ENCODE data around the gene IRF1. TPM values are rescaled to one million over a fixed set of nuclear protein-coding genes. Genes with fewer than 3 reads are reported as not detected.
"Not testable (repeated sequence)": the region's sequence is repeated elsewhere in the genome, so short reads cannot be mapped to it uniquely, and the experiment has no call there.

IRF1 gene
- total RNA-seq, 2 experiments from 2014 or later = 231 to 239 TPM

DNA sequence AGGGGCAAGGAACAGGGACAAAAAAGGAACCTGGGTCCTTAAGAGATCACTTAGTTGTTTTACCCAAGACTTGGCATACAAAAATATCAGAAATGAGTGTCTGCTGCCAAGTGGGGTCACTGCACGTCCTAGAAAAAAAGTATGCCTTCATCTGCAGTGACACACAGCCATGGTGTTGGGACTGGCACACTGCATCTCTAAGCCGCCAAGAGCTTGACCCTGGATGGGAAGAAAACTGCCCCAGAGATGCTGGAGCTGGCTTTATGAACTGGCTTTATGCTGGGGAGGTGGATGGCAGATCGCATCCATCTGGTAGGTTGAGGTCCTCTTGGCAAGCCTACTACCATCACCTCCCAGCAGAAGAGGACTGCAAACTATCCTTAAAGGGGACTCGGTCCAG, 51.7 kb downstream of the IRF1 start:
- peaks cover 61% of the 10 kb centered on the region for H3K36me3 Mint-ChIP-seq (ENCODE audit: low read depth)
- H3K4me1 Mint-ChIP-seq = peaks cover 85% of the 10 kb centered on the region
- H3K4me3 Mint-ChIP-seq = no peak overlapping the region
- CTCF ChIA-PET = interaction anchor here (0.8 to 5.3 kb wide), 9 partner anchors 9 to 57 kb away, joined by 3 to 44 read pairs (median 5); partner anchors contain the start of gene IRF1
- H3K27me3 Mint-ChIP-seq = no peaks in the 10 kb centered on the region
- POLR2A ChIA-PET = interaction anchor here (0.6 to 7.1 kb wide), 11 partner anchors 9 to 51 kb away, joined by 3 to 85 read pairs (median 7); partner anchors contain the start of gene IRF1
- peak overlapping the region; percentile 74 for H3K27ac Mint-ChIP-seq
- no peaks in the 10 kb centered on the region for H3K9me3 Mint-ChIP-seq
- DNase-seq = no peak

DNA sequence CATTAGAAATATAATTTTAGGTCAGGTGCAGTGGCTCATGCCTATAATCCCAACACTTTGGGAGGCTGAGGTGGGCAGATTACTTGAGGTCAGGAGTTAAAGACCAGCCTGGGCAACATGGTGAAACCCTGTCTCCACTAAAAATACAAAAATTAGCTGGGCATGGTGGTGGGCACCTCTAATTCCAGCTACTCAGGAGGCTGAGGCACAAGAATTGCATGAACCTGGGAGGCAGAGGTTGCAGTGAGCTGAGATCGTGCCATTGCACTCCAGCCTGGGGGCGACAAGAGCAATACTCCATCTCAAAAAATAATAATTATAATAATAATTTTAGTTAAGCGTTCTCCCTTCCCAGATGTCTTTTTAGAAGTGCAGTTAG, 52.3 kb downstream of the IRF1 start:
- H3K36me3 Mint-ChIP-seq (ENCODE audit: low read depth) = peaks cover 57% of the 10 kb centered on the region
- CTCF ChIA-PET = interaction anchor here (0.8 to 5.3 kb wide), 12 partner anchors 12 to 58 kb away, joined by 3 to 44 read pairs (median 5); partner anchors contain the start of gene IRF1

DNA sequence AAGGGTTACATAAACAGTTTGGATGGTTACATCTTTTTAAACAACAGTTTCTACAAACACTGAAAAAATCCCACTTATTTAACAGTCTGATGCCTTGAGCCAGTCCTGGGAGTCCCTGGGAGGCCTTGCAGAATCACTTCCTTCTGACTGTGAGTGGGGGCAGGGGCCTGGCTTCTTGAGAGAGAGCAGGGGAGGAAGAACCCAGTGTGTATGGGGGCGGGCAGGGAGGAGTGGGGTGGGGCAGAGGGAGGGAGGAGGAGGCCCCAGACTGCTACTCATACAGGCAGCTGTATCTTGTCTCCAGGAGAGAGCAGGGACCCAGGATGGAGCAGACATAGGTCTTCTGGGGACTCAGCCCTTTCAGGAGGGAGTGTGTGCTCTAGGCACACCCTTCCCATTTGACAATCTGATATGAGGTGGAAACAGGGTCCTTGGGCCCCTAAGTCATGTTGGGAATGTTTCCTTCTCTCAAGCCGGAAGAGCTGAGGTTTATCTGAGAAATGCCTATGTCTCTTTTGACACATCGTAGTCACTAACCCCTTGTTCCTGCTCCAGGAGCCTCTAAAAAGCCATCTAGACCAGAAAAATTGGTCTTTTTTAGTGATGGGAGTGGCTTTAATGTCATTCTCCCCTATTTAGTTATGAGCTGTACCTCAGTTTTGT, 52.8 kb downstream of the IRF1 start:
- Mint-ChIP-seq H3K27ac (peak overlapping the region; percentile 87), H3K4me1 (peaks cover 82% of the 10 kb centered on the region), H3K9me3 (no peaks in the 10 kb centered on the region), H3K27me3 (no peaks in the 10 kb centered on the region), H3K4me3 (peak overlapping the region; percentile 54), H3K36me3 (ENCODE audit: low read depth) (peaks cover 57% of the 10 kb centered on the region)
- peak; percentile 72 for DNase-seq
- POLR2A ChIA-PET = interaction anchor here (0.9 to 7.1 kb wide), 15 partner anchors 10 to 58 kb away, joined by 3 to 85 read pairs (median 6); partner anchors contain the start of gene IRF1
- CTCF ChIA-PET = interaction anchor here (0.8 to 5.3 kb wide), 12 partner anchors 11 to 59 kb away, joined by 3 to 44 read pairs (median 5); partner anchors contain the start of gene IRF1

More for the DNA sequence above, 52.3 kb downstream of the IRF1 start:
- POLR2A ChIA-PET = interaction anchor here (0.9 to 7.1 kb wide), 14 partner anchors 10 to 52 kb away, joined by 3 to 85 read pairs (median 6); partner anchors contain the start of gene IRF1
- H3K4me3 Mint-ChIP-seq = peak overlapping the region; percentile 54
- H3K27ac Mint-ChIP-seq = peak overlapping the region; percentile 87
- DNase-seq, H3K9me3 Mint-ChIP-seq, H3K27me3 Mint-ChIP-seq: not testable (repeated sequence)
- H3K4me1 Mint-ChIP-seq = peaks cover 82% of the 10 kb centered on the region

DNA sequence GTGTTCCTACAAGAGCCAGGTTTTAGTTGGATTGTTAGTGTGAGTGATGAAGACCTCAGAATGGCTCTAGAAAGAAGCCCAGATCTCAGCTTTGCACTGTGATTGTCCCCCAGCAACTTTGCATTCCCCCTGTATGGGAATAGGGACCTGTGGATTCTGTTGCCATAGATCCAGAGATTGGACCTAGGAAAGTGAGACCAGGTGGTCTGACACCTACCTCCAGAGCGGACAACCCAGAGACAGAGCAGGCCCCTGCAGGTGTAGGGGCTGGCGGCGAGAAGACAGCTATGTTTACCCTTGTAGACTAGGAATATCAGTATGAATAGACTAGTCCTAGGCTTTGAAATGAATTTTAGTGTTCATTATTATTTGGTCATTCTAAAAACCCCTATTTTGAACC, 53.6 kb downstream of the IRF1 start:
- Mint-ChIP-seq H3K4me1 (peaks cover 82% of the 10 kb centered on the region), H3K4me3 (peak overlapping the region; percentile 54), H3K27me3 (no peaks in the 10 kb centered on the region), H3K27ac (peak overlapping the region; percentile 87), H3K9me3 (no peaks in the 10 kb centered on the region), H3K36me3 (ENCODE audit: low read depth) (peaks cover 58% of the 10 kb centered on the region)
- ChIA-PET POLR2A (interaction anchor here (1.0 to 7.1 kb wide), 10 partner anchors 10 to 59 kb away, joined by 4 to 85 read pairs (median 8); partner anchors contain the start of gene IRF1), CTCF (interaction anchor here (1.0 to 5.3 kb wide), 4 partner anchors 10 to 54 kb away, joined by 3 to 44 read pairs (median 6); partner anchors contain the start of gene IRF1)
- DNase-seq = no peak

DNA sequence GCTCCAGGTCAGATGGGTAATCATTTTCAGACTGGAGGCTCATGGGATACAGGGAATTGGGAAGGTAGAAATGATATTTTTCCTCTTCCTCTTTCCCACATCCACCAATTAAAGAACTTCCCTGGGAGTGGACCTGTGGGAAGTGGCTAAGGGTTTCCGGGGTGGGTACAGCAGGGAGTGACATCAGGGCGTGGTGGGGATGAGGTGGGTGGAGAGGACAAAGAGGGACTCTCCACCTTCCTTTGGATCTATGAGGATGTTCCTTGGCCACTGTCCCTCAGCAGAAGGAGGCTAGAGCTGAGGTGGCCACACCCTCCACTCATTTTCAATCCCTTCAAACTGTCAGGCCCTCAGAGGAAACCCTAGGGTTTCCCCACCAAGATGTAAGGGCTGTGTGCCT, 54.7 kb downstream of the IRF1 start:
- no peaks in the 10 kb centered on the region for H3K9me3 Mint-ChIP-seq
- CTCF ChIA-PET = interaction anchor here (1.0 to 5.3 kb wide), 3 partner anchors 9 to 55 kb away, joined by 3 to 44 read pairs (median 4); partner anchors contain the start of gene IRF1
- H3K4me1 Mint-ChIP-seq = peaks cover 86% of the 10 kb centered on the region

DNA sequence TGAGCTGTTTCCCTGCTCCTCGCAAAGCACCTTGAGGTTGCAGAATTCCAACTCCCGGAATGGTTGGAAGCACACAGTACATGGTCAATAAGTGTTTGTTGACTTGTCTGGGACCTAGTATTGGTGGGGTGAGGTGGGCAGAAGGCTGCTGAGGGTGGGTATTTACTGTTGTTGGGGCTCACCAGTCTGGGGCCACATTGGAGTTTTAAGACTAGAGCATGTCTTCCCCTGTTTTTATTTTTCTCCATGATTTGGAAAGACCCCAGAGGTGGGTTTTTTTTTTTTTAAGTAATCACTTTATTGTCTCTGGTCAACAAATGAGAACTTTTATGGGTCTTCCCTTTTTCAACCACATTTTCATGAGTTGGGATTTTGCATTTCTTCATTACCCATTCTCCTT, 55.1 kb downstream of the IRF1 start:
- DNase-seq = no peak
- CTCF ChIA-PET = interaction anchor here (5.3 kb wide), 1 partner anchor 9 kb away, joined by 44 read pairs; no protein-coding TSS in a partner anchor

More for the DNA sequence above, 54.7 kb downstream of the IRF1 start:
- Mint-ChIP-seq H3K36me3 (ENCODE audit: low read depth) (peaks cover 60% of the 10 kb centered on the region), H3K4me3 (no peak overlapping the region), H3K27me3 (no peaks in the 10 kb centered on the region), H3K27ac (peak overlapping the region; percentile 18)
- POLR2A ChIA-PET = interaction anchor here (1.0 to 7.1 kb wide), 9 partner anchors 9 to 60 kb away, joined by 3 to 85 read pairs (median 10); partner anchors contain the start of gene IRF1
- no peak for DNase-seq

DNA sequence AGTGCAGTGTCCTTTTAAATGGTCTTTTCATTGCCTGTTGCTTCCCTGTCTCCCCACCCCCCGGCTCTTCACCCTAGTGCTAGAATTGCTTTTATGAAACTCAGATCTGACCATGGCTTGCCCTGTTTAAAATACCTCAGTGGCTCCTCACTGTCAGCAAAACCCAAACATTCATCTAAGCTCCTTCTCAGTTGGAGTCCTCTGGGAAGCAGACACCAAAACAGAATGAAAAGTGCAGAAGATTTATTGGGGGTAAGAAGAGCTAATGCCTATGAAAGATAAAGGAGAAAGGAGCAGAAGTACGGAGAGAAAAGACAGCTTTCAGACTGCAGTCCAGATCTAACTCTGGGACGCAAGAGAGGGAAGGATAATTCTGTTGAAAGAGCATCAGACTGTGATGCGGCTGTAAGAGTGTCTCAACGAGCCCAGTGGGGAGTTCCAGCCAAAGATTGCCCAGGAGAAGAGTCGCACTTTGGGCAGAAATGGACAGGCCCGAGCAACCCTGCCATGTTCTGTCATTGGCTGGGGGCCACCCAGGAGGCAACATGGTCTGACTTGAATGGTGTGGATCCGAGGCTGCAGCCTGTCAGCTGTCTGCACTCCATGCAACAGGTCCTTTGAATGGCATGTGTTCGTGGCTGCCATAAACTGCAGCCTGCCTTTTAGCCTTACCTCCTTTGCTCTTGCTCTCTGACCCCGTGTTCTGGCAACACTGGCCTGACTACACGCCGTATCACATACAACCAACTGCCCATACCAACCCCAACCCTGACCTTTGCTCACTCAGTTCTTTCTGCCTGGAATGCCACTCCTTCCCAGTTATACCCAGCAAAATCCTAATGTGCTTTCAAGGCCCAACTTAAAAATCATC, 55.9 kb downstream of the IRF1 start:
- Mint-ChIP-seq H3K36me3 (ENCODE audit: low read depth) (peaks cover 65% of the 10 kb centered on the region), H3K4me3 (no peak overlapping the region), H3K27me3 (no peaks in the 10 kb centered on the region), H3K27ac (peak overlapping the region; percentile 28), H3K9me3 (no peaks in the 10 kb centered on the region), H3K4me1 (peaks cover 89% of the 10 kb centered on the region)
- ChIA-PET CTCF (interaction anchor here (5.3 kb wide), 1 partner anchor 8 kb away, joined by 44 read pairs; no protein-coding TSS in a partner anchor), POLR2A (interaction anchor here (1.0 to 7.1 kb wide), 5 partner anchors 8 to 56 kb away, joined by 3 to 85 read pairs (median 5); partner anchors contain the start of gene IRF1)
- DNase-seq = no peak

More for the DNA sequence above, 55.1 kb downstream of the IRF1 start:
- no peak overlapping the region for H3K4me3 Mint-ChIP-seq
- H3K9me3 Mint-ChIP-seq = no peaks in the 10 kb centered on the region
- POLR2A ChIA-PET = interaction anchor here (1.1 to 7.1 kb wide), 7 partner anchors 9 to 60 kb away, joined by 3 to 85 read pairs (median 10); no protein-coding TSS in a partner anchor
- no peaks in the 10 kb centered on the region for H3K27me3 Mint-ChIP-seq
- no peak overlapping the region for H3K27ac Mint-ChIP-seq
- peaks cover 88% of the 10 kb centered on the region for H3K4me1 Mint-ChIP-seq
- peaks cover 62% of the 10 kb centered on the region for H3K36me3 Mint-ChIP-seq (ENCODE audit: low read depth)

DNA sequence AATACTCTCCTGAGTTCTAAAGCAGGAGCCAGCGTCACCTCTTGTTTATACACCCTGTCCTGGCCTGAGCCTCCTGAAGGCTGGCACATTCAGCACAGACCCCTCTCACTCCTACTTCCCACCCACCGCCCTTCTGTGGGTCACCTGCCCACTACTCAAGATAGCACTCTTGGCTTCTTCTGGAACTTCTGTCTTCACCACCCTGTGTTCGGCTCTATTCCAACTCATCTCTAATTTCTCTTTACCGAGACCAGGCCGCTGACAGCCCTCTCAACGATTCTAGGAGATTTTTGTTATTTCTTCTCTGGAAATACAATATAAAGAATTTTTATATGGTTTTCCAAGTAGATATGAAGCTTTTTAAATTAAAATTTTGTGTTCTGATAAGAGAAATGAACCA, 57.4 kb downstream of the IRF1 start:
- H3K4me3 Mint-ChIP-seq = no peak overlapping the region
- CTCF ChIA-PET = interaction anchor here (0.9 to 2.5 kb wide), 4 partner anchors 31 to 68 kb away, joined by 3 to 9 read pairs (median 3); no protein-coding TSS in a partner anchor
- no peak for DNase-seq
- peak overlapping the region; percentile 42 for H3K27ac Mint-ChIP-seq
- peaks cover 91% of the 10 kb centered on the region for H3K4me1 Mint-ChIP-seq
- H3K9me3 Mint-ChIP-seq = no peaks in the 10 kb centered on the region
- no peaks in the 10 kb centered on the region for H3K27me3 Mint-ChIP-seq
- H3K36me3 Mint-ChIP-seq (ENCODE audit: low read depth) = peaks cover 70% of the 10 kb centered on the region
- POLR2A ChIA-PET = interaction anchor here (2.5 to 14.2 kb wide), 3 partner anchors 23 to 52 kb away, joined by 19 to 1155 read pairs (median 85); partner anchors contain the start of gene IRF1

DNA sequence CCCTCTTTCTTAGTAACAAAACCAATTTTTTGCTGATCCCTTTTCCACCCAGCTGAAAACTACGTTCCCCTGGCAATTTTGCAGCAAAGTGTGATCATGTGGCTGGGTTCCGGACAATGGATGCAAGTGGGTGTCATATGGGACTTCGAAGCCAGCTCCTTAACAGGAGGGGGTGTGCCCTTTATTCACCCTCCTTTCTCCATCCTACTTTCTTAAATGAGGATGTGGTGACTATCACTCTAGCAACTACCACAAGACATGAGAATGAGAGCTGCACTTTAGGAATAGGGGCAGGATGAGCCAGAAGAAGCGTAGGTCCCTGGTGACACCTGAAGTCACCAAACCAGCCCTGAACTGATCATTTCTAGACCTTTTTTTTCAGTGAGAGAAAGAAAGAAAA, 58.9 kb downstream of the IRF1 start:
- peaks cover 72% of the 10 kb centered on the region for H3K36me3 Mint-ChIP-seq (ENCODE audit: low read depth)
- DNase-seq = no peak
- POLR2A ChIA-PET = interaction anchor here (1.4 to 14.2 kb wide), 7 partner anchors 11 to 53 kb away, joined by 5 to 1155 read pairs (median 7); partner anchors contain the start of gene IRF1
- peaks cover 91% of the 10 kb centered on the region for H3K4me1 Mint-ChIP-seq
- H3K27ac Mint-ChIP-seq = peak overlapping the region; percentile 70
- H3K4me3 Mint-ChIP-seq = no peak overlapping the region
- CTCF ChIA-PET = interaction anchor here (0.7 to 2.5 kb wide), 6 partner anchors 21 to 59 kb away, joined by 3 to 9 read pairs (median 4); partner anchors contain the start of gene IRF1
- H3K9me3 Mint-ChIP-seq = no peaks in the 10 kb centered on the region
- no peaks in the 10 kb centered on the region for H3K27me3 Mint-ChIP-seq

Other genes with a start within 250 kb of the IRF1 start
- not detected for gene PDLIM4, start 233.1 kb downstream of the IRF1 start, total RNA-seq
- gene SLC22A4, start 196.4 kb downstream of the IRF1 start, total RNA-seq = under 1 TPM; 0.10 to 0.28 TPM
- gene SLC22A5, start 121.1 kb downstream of the IRF1 start, total RNA-seq = 1 to 10 TPM; 2.7 to 3.3 TPM
- gene IL5, start 52.7 kb upstream of the IRF1 start, total RNA-seq = 1 to 10 TPM; 2.6 to 3.3 TPM
- 10 to 100 TPM; 35.6 to 38.9 TPM for gene RAD50, start 66.2 kb upstream of the IRF1 start, total RNA-seq
- 10 to 100 TPM; 32.9 to 36.6 TPM for gene IL13, start 167.4 kb upstream of the IRF1 start, total RNA-seq
- gene IL4, start 183.2 kb upstream of the IRF1 start, total RNA-seq = 10 to 100 TPM in 1 of 2 experiments, 1 to 10 TPM in 1; 7.4 to 12.6 TPM
- 10 to 100 TPM; 16.2 to 19.3 TPM for gene KIF3A, start 246.8 kb upstream of the IRF1 start, total RNA-seq